Right lobe of liver (tissue), 4 donors: ENCODE data around the gene ITPR3.

Source experiments
- CTCF ChIP-seq, 4 donors: fragments of 200-600 bp in 3 of 4; fragments of 450-650 bp in 1 of 4; IDR thresholded peaks; one replicate each; pipeline versions ENCODE4 v1.5.1 to v1.8.0; 2016 to 2022; ENCODE audit warnings: antibody characterized with exemption in 4 of 4, mild to moderate bottlenecking in 2 of 4
- POLR2A ChIP-seq: fragments of 450-650 bp; IDR thresholded peaks from one replicate; pipeline ENCODE4 v1.6.1; 2017; ENCODE audit warnings: antibody characterized with exemption, mild to moderate bottlenecking
- donor health status: DM: no; HTN: no; CAD: no.
- donor health status: DM: no; HTN: no; CAD: no.
- donor health status: DM: no; HTN: yes; CAD: no.

DNA sequence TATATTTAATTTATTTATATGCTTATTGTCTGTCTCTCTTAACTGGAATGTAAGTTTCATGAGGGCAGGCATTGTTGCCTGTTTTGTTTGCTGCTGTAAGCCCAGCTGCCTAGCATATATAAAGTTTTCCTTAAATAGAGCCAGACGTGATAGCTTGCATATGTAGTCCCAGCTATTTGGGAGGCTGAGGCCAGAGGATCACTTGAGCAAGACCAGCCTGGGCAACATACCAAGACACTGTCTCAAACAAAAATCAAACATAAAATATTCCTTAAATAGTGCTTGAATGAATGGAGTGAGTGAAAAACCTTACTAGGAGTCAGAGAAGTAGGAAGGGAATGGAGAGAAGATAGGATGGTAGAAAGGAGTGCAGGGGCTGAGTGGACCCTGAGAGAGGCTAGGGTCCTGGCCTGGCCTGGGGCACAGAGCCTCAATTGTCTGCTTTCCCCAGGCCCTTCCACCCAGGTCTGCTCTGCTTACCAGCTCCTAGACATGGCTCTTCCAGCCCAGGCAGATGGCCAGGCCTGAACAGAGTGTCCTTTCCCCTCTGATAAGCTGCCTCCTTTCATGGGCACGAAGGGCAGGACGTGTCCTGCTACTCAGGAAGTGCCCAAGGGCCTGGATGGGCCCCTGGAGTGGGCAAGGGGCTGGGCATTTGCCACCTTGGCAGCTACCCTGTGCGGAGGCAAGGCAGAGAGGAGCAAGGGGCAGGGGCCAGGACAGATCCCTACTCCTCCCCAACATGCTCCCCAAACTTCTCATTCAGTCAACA, 23.4 kb upstream of the ITPR3 start:
- no peak for TF ChIP-seq CTCF (IDR thresholded peaks at IDR 0.05)
- TF ChIP-seq POLR2A: no peak
